ENCODE results near the gene BLM. TPM values are rescaled to one million over a fixed set of nuclear protein-coding genes. Genes with fewer than 3 reads are reported as not detected.

BLM gene
- total and polyA plus RNA-seq, 4 donors, result 2.2 to 8.7 (median 3.8) TPM

DNA sequence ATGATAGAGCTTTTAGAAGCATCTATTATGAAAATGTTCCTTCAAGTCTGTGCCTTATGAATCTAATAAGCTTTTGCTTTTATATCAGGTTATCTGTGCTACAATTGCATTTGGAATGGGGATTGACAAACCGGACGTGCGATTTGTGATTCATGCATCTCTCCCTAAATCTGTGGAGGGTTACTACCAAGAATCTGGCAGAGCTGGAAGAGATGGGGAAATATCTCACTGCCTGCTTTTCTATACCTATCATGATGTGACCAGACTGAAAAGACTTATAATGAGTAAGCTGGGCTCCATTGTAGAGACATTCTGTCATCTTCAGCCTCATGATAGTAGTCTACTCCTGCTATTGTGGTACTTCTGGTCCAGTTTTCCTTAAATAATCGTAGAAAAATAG lies 73.4 kb downstream of the BLM start:
- ATAC-seq (ENCODE audit: insufficient read depth, low FRiP score) (no peak), DNase-seq (no peak)
- H3K36me3 ChIP-seq (ENCODE audit: control insufficient read depth in 4 of 4, insufficient read depth in 4 of 4, low read length in 4 of 4), result peaks cover 0 to 2% (median 0%) of the 10 kb centered on the region in 4 donors
- WGBS, 2 donors, result 94 to 96% methylated on average over 4 of the region's 4 CpGs
- no peak overlapping the region for H3K9ac ChIP-seq (ENCODE audit: insufficient read depth in 1 of 2, low read length in 2 of 2)
- H3K9me3 ChIP-seq (ENCODE audit: control insufficient read depth in 4 of 4, insufficient read depth in 3 of 4, low read length in 3 of 4), result no peaks in the 10 kb centered on the region
- no peaks in the 10 kb centered on the region for H3K27me3 ChIP-seq (ENCODE audit: control insufficient read depth in 3 of 3, insufficient read depth in 3 of 3, low read length in 2 of 3)
- no peak overlapping the region for H3K4me3 ChIP-seq
- H3K27ac ChIP-seq (ENCODE audit: low read depth in 1 of 2, low read length in 1 of 2), result no peak overlapping the region
- TF ChIP-seq, protein P1, sequence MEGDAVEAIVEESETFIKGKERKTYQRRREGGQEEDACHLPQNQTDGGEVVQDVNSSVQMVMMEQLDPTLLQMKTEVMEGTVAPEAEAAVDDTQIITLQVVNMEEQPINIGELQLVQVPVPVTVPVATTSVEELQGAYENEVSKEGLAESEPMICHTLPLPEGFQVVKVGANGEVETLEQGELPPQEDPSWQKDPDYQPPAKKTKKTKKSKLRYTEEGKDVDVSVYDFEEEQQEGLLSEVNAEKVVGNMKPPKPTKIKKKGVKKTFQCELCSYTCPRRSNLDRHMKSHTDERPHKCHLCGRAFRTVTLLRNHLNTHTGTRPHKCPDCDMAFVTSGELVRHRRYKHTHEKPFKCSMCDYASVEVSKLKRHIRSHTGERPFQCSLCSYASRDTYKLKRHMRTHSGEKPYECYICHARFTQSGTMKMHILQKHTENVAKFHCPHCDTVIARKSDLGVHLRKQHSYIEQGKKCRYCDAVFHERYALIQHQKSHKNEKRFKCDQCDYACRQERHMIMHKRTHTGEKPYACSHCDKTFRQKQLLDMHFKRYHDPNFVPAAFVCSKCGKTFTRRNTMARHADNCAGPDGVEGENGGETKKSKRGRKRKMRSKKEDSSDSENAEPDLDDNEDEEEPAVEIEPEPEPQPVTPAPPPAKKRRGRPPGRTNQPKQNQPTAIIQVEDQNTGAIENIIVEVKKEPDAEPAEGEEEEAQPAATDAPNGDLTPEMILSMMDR (IDR thresholded peaks at IDR 0.05; ENCODE audit: control extremely low read depth, extremely low read depth), result no peak
- H3K4me1 ChIP-seq (ENCODE audit: control insufficient read depth in 5 of 5, insufficient read depth in 5 of 5, low read length in 5 of 5), result no peaks in the 10 kb centered on the region

DNA sequence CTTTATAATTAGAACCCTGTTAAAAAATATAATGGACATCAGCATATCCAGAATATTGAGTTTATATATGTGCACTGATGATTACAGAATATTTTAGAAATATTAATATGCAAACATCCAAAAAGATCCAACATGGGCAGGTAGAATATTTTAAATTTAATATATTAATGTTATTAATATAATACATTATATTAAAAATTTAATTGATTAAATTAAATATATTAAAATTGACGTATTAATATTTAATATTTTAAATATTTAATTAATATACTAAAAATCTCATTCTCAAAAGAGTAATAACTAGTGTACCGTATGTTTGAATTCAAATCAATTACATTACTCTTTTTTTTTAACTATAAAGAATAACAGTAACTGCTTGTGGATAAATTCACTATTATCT lies 77.4 kb downstream of the BLM start:
- Histone ChIP-seq H3K27ac (ENCODE audit: low read depth in 1 of 2, low read length in 1 of 2) (no peak overlapping the region), H3K27me3 (ENCODE audit: control insufficient read depth in 3 of 3, insufficient read depth in 3 of 3, low read length in 2 of 3) (no peaks in the 10 kb centered on the region), H3K9ac (ENCODE audit: insufficient read depth in 1 of 2, low read length in 2 of 2) (no peak overlapping the region), H3K4me1 (ENCODE audit: control insufficient read depth in 5 of 5, insufficient read depth in 5 of 5, low read length in 5 of 5) (no peaks in the 10 kb centered on the region), H3K9me3 (ENCODE audit: control insufficient read depth in 4 of 4, insufficient read depth in 3 of 4, low read length in 3 of 4) (no peaks in the 10 kb centered on the region), H3K4me3 (no peak overlapping the region), H3K36me3 (ENCODE audit: control insufficient read depth in 4 of 4, insufficient read depth in 4 of 4, low read length in 4 of 4) (no peaks in the 10 kb centered on the region)
- 98 to 100% methylated on average over 2 of the region's 2 CpGs for WGBS, 2 donors
- DNase-seq, result no peak
- TF ChIP-seq, protein P1 (IDR thresholded peaks at IDR 0.05; ENCODE audit: control extremely low read depth, extremely low read depth), result no peak
- ATAC-seq (ENCODE audit: insufficient read depth, low FRiP score), result no peak

DNA sequence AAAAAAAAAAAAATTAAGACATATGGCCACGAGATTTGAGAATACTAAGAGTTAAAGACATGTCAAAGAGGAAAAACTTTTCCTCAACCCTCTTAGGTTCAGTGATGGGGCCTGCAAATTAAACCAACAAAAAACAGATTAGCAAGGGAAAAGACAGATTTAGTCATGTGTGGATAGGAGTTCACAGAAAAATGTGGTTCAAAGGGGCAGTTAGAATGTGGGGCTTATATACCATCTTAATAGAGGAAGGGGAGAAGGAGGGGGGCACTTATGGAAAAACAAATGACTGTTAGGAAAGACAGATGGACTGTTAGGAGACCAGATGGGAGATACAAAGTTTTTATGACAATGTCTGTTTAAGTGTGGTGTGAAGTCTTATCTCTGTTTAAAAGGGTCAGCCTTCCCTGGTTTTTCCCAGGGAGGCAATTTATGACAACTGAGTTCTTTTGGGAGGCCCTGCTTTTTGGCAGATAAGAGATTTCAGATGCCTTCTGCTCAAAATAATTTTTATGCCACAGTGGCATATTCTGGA lies 82.6 kb downstream of the BLM start:
- Histone ChIP-seq H3K27ac (ENCODE audit: low read depth in 1 of 2, low read length in 1 of 2) (no peak overlapping the region), H3K9me3 (ENCODE audit: control insufficient read depth in 4 of 4, insufficient read depth in 3 of 4, low read length in 3 of 4) (no peaks in the 10 kb centered on the region), H3K36me3 (ENCODE audit: control insufficient read depth in 4 of 4, insufficient read depth in 4 of 4, low read length in 4 of 4) (no peaks in the 10 kb centered on the region), H3K4me1 (ENCODE audit: control insufficient read depth in 5 of 5, insufficient read depth in 5 of 5, low read length in 5 of 5) (no peaks in the 10 kb centered on the region), H3K27me3 (ENCODE audit: control insufficient read depth in 3 of 3, insufficient read depth in 3 of 3, low read length in 2 of 3) (no peaks in the 10 kb centered on the region), H3K9ac (ENCODE audit: insufficient read depth in 1 of 2, low read length in 2 of 2) (no peak overlapping the region), H3K4me3 (no peak overlapping the region)
- WGBS, 2 donors, result 89 to 93% methylated on average over 1 of the region's 1 CpG
- TF ChIP-seq, protein P1 (IDR thresholded peaks at IDR 0.05; ENCODE audit: control extremely low read depth, extremely low read depth), result no peak
- DNase-seq, result no peak
- no peak for ATAC-seq (ENCODE audit: insufficient read depth, low FRiP score)

DNA sequence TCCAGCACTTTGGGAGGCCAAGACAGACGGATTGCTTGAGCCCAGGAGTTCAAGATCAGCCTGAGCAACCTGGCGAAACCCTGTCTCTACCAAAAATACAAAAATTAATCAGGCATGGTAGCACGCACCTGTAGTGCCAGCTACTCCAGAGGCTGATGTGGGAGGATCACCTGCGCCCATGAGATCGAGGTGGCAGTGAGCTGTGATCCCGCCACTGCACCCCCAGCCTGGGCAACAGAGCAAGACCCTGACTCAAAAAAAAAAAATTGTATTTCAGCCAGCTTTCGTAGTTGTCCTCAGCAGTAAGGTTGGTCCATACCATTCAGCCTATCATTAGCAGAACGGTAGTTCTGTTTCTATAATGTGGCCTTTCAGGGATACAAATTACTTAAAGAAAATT lies 84.7 kb downstream of the BLM start:
- no peak for DNase-seq
- TF ChIP-seq, protein P1 (IDR thresholded peaks at IDR 0.05; ENCODE audit: control extremely low read depth, extremely low read depth), result no peak
- no peak for ATAC-seq (ENCODE audit: insufficient read depth, low FRiP score)
- H3K4me3 ChIP-seq, result no peak overlapping the region
- no peak overlapping the region for H3K9ac ChIP-seq (ENCODE audit: insufficient read depth in 1 of 2, low read length in 2 of 2)
- no peaks in the 10 kb centered on the region for H3K9me3 ChIP-seq (ENCODE audit: control insufficient read depth in 4 of 4, insufficient read depth in 3 of 4, low read length in 3 of 4)
- no peaks in the 10 kb centered on the region for H3K4me1 ChIP-seq (ENCODE audit: control insufficient read depth in 5 of 5, insufficient read depth in 5 of 5, low read length in 5 of 5)
- H3K27ac ChIP-seq (ENCODE audit: low read depth in 1 of 2, low read length in 1 of 2), result no peak overlapping the region
- H3K36me3 ChIP-seq (ENCODE audit: control insufficient read depth in 4 of 4, insufficient read depth in 4 of 4, low read length in 4 of 4), result no peaks in the 10 kb centered on the region
- WGBS, 2 donors, result 96 to 98% methylated on average over 8 of the region's 8 CpGs
- H3K27me3 ChIP-seq (ENCODE audit: control insufficient read depth in 3 of 3, insufficient read depth in 3 of 3, low read length in 2 of 3), result no peaks in the 10 kb centered on the region

All from lung (tissue), 12 donors.